H1 (cell line): ENCODE measurements around the gene AIG1. TPM values are rescaled to one million over a fixed set of nuclear protein-coding genes. Genes with fewer than 3 reads are reported as not detected.

Experiments
- KDM4A ChIP-seq: IDR thresholded peaks from one replicate; pipeline ENCODE4 v1.7.1; 2012; ENCODE audit warnings: low read depth, mild to moderate bottlenecking, moderate library complexity, low read length, inconsistent platforms; ENCODE audit not compliant: severe bottlenecking
- SAP30 ChIP-seq: fragments of 300-600 bp; sonication (generic); IDR thresholded peaks from 2 replicates; pipeline ENCODE4 v1.7.1; 2012; ENCODE audit warnings: low read length, moderate library complexity, mild to moderate bottlenecking, inconsistent platforms; ENCODE audit not compliant: insufficient read depth, insufficient replicate concordance
- polyA plus RNA-seq, 7 experiments: library from polyadenylated mRNA; depleted of rRNA in 3 of 7; stranded (reverse) in 5 of 7; unstranded in 2 of 7; fragments of >200 nt in 5 of 7; fragments of 200-250 nt in 2 of 7; gene quantifications; 1 replicate in 5 of 7; 2 replicates in 1 of 7; 4 replicates in 1 of 7; pipeline versions ENCODE4 v1.2.1 to v1.2.3, GENCODE V29; 2011 to 2013; ENCODE audit warnings: missing spikeins in 2 of 7, mixed read lengths in 2 of 7
- total RNA-seq: library from RNA; stranded (reverse); fragmentation: NEBNext Ultra II Directional; extraction: Animal tissue kit (Norgen Biotek cat#: 25700); gene quantifications from 2 replicates; pipeline ENCODE4 v1.2.1, GENCODE V29; 2021

Gene AIG1
- total and polyA plus RNA-seq, 2 of the 8 experiments (the other 6 are each of a cell fraction or from before 2014, with no cell fraction given): 56.6 to 58.4 TPM

DNA sequence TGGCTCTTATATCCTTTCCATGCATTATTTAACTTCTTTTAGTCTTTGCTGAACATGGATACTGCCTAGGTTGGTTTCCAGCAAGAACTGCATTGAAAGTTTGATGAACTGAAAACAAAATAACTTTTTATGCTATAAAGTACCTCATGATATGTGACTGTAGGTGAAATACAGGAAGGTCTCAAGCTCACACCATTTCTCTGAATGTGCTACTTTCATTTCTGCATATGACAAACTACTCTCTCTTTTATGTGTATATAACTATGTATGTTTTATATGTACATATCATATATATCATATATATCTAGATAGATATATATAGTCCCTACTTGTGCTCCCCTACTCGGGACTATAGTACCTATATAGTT is 65.9 kb downstream of the AIG1 start (continued):
- TF ChIP-seq SAP30: no peak
- no peak for TF ChIP-seq KDM4A
- TF ChIP-seq, all 59 proteins: peak for 0
